Measurements from ENCODE around the gene DND1. TPM values are rescaled to one million over a fixed set of nuclear protein-coding genes. Genes with fewer than 3 reads are reported as not detected.

DND1 gene
- total and polyA plus RNA-seq, 4 donors: 0.29 to 0.92 (median 0.37) TPM; not detected in 1

- Histone ChIP-seq H3K4me1 (ENCODE audit: control insufficient read depth in 4 of 4, insufficient read depth in 4 of 4, low read length in 3 of 4) (peaks cover 0 to 23% (median 13%) of the 10 kb centered on the region in 4 donors), H3K27ac (ENCODE audit: low read depth in 1 of 2, low read length in 2 of 2) (peak overlapping the region; percentile 82 to 90), H3K36me3 (ENCODE audit: control insufficient read depth in 4 of 4, insufficient read depth in 3 of 4, low read depth in 1 of 4, low read length in 3 of 4) (no peaks in the 10 kb centered on the region), H3K4me3 (ENCODE audit: low read depth in 1 of 3, low read length in 3 of 3) (peak overlapping the region; percentile 66 to 85 (median 71)), H3K9me3 (ENCODE audit: control insufficient read depth in 4 of 4, low read length in 3 of 4) (no peaks in the 10 kb centered on the region), H3K9ac (ENCODE audit: low read depth in 1 of 2, low read length in 2 of 2) (peak overlapping the region; percentile 83 to 89), H3K27me3 (ENCODE audit: control insufficient read depth in 4 of 4, insufficient read depth in 4 of 4, low read length in 3 of 4) (no peaks in the 10 kb centered on the region)
- TF ChIP-seq NR2F2 (IDR thresholded peaks at IDR 0.05) (no peak), ATF3 (IDR thresholded peaks at IDR 0.05) (no peak), RAD21 (IDR thresholded peaks at IDR 0.05) (no peak), FOXA1 (IDR thresholded peaks at IDR 0.05) (no peak), REST (IDR thresholded peaks at IDR 0.05) (peak; percentile 9), EGR1 (IDR thresholded peaks at IDR 0.05; ENCODE audit: low read depth in 2 of 2) (no peak), RXRA (IDR thresholded peaks at IDR 0.05) (no peak), SP1 (IDR thresholded peaks at IDR 0.05) (no peak), FOXA2 (IDR thresholded peaks at IDR 0.05) (no peak), CTCF (IDR thresholded peaks at IDR 0.05; ENCODE audit: low read depth, low read length, missing input control) (peak; percentile 5)
- WGBS: under 1% methylated on average over 51 of the region's 51 CpGs
- DNase-seq (ENCODE audit: low spot score): peak; percentile 50
Measured at GRCh38 chr5:140632366-140633020, 40.9 kb downstream of the DND1 start.

GRCh38 chr5:140631831-140632365 lies 41.5 kb downstream of the DND1 start:
- no peaks in the 10 kb centered on the region for H3K27me3 ChIP-seq (ENCODE audit: control insufficient read depth in 4 of 4, insufficient read depth in 4 of 4, low read length in 3 of 4)
- TF ChIP-seq ZBTB33 (IDR thresholded peaks at IDR 0.05) (no peak), YY1 (IDR thresholded peaks at IDR 0.05) (peak; percentile 84), REST (IDR thresholded peaks at IDR 0.05) (peak; percentile 49), RXRA (IDR thresholded peaks at IDR 0.05) (peak in 1 of 2 donors; percentile 46), FOXA1 (IDR thresholded peaks at IDR 0.05) (no peak), NR2F2 (IDR thresholded peaks at IDR 0.05) (no peak), SP1 (IDR thresholded peaks at IDR 0.05) (no peak), RAD21 (IDR thresholded peaks at IDR 0.05) (no peak)
- H3K4me3 ChIP-seq (ENCODE audit: low read depth in 1 of 3, low read length in 3 of 3): peak overlapping the region; percentile 66 to 85 (median 71)
- peak overlapping the region; percentile 82 to 90 for H3K27ac ChIP-seq (ENCODE audit: low read depth in 1 of 2, low read length in 2 of 2)
- no peaks in the 10 kb centered on the region for H3K9me3 ChIP-seq (ENCODE audit: control insufficient read depth in 4 of 4, low read length in 3 of 4)
- peaks cover 0 to 23% (median 13%) of the 10 kb centered on the region in 4 donors for H3K4me1 ChIP-seq (ENCODE audit: control insufficient read depth in 4 of 4, insufficient read depth in 4 of 4, low read length in 3 of 4)
- no peak for DNase-seq (ENCODE audit: low spot score)
- 4% methylated on average over 36 of the region's 36 CpGs for WGBS
- peak overlapping the region; percentile 83 to 89 for H3K9ac ChIP-seq (ENCODE audit: low read depth in 1 of 2, low read length in 2 of 2)
- H3K36me3 ChIP-seq (ENCODE audit: control insufficient read depth in 4 of 4, insufficient read depth in 3 of 4, low read depth in 1 of 4, low read length in 3 of 4): no peaks in the 10 kb centered on the region

Measured in liver (tissue), 9 donors.